Thyroid gland (tissue), 4 donors: ENCODE measurements around the gene DIS3L2.
"Not testable (repeated sequence)": the region's sequence is repeated elsewhere in the genome, so short reads cannot be mapped to it uniquely, and the experiment has no call there.

Experiments
- CTCF ChIP-seq, 6 experiments: fragments of 200-600 bp in 3 of 6; fragments of 450-650 bp in 3 of 6; sonication (generic) in 3 of 6; IDR thresholded peaks; one replicate each; pipeline ENCODE4 v1.5.1; 2016 to 2019; ENCODE audit warnings: antibody characterized with exemption in 6 of 6, mild to moderate bottlenecking in 2 of 6, inconsistent platforms in 1 of 6, moderate library complexity in 1 of 6
- POLR2A ChIP-seq, 2 donors: fragments of 450-650 bp; IDR thresholded peaks; one replicate each; pipeline ENCODE4 v1.6.1; 2017; ENCODE audit warnings: antibody characterized with exemption in 2 of 2, mild to moderate bottlenecking in 2 of 2, moderate library complexity in 1 of 2

GRCh38 chr2:232370007-232370406, 408.5 kb downstream of the DIS3L2 start:
- not testable (repeated sequence) for TF ChIP-seq CTCF, POLR2A (IDR thresholded peaks at IDR 0.05)
